Panc1 (cell line): ENCODE data around the gene SEPTIN1. TPM values are rescaled to one million over a fixed set of nuclear protein-coding genes. Genes with fewer than 3 reads are reported as not detected.
A peak's percentile ranks its signal among the peaks of the same experiment; 100 is the strongest.

Experiments
- ATAC-seq: fragments of 200-7000 bp; cut with Tn5 transposase; 2 replicates; pipeline ENCODE4 v1.9.1; 2020; ENCODE audit warnings: mild to moderate bottlenecking, moderate library complexity
- BruUV-seq: library from RNA; stranded (reverse); fragments of 400-500 nt; replicated peaks from 2 replicates; lab custom pipeline; 2021; lab: Mats Ljungman, UMichigan
- CTCF ChIA-PET: fragments of 300-600 bp; sonication (Branson Sonifier 250); formaldehyde crosslinking; loops from one replicate; lab custom pipeline; 2022; ENCODE audit warnings: antibody characterized with exemption; lab: Charles Lee
- POLR2A ChIA-PET: fragments of 300-600 bp; sonication (Branson Sonifier 250); formaldehyde crosslinking; loops from one replicate; lab custom pipeline; 2022; ENCODE audit warnings: antibody characterized with exemption; lab: Charles Lee
- DNase-seq: peaks from one replicate; pipeline ENCODE4 v3.0.0-alpha.2; 2010; ENCODE audit warnings: low read depth, low spot score
- H3K27ac ChIP-seq: 2 replicates; pipeline ENCODE4 v1.5.1; 2011; ENCODE audit warnings: mild to moderate bottlenecking, low read length, inconsistent platforms
- H3K27me3 ChIP-seq: fragments of 200-500 bp; sonication (Bioruptor generic); 2 replicates; pipeline ENCODE4 v1.6.0; 2014; ENCODE audit warnings: low read length, inconsistent platforms; ENCODE audit not compliant: control insufficient read depth, insufficient read depth
- H3K36me3 ChIP-seq: fragments of 200-500 bp; sonication (Bioruptor generic); 2 replicates; pipeline ENCODE4 v1.5.1; 2014; ENCODE audit warnings: inconsistent platforms, mild to moderate bottlenecking, low read length, moderate library complexity; ENCODE audit not compliant: control insufficient read depth, insufficient read depth
- H3K4me1 ChIP-seq: 2 replicates; pipeline ENCODE4 v1.5.1; 2011; ENCODE audit warnings: inconsistent platforms, mild to moderate bottlenecking, low read length, moderate library complexity; ENCODE audit not compliant: control insufficient read depth, insufficient read depth
- H3K4me3 ChIP-seq, 2 experiments: 2 replicates each; pipeline ENCODE4 v1.5.1; 2011 to 2012; ENCODE audit warnings: low read depth in 2 of 2, low read length in 2 of 2, mild to moderate bottlenecking in 2 of 2, inconsistent platforms in 1 of 2, moderate library complexity in 1 of 2
- H3K9me3 ChIP-seq: fragments of 200-500 bp; sonication (Bioruptor generic); 2 replicates; pipeline ENCODE4 v1.5.1; 2014; ENCODE audit warnings: low read depth, mild to moderate bottlenecking, inconsistent platforms, low read length, moderate library complexity; ENCODE audit not compliant: control insufficient read depth, insufficient read depth
- CTCF ChIP-seq: fragments of 450-650 bp; IDR thresholded peaks from 2 replicates; pipeline ENCODE4 v1.5.1; 2017; ENCODE audit warnings: mild to moderate bottlenecking
- POLR2AphosphoS5 ChIP-seq: IDR thresholded peaks from 2 replicates; pipeline ENCODE4 v1.6.1; 2012; ENCODE audit warnings: mild to moderate bottlenecking, low read depth, low read length, moderate library complexity
- REST ChIP-seq, 2 experiments: IDR thresholded peaks; 2 replicates each; pipeline ENCODE4 v1.6.1; 2011 to 2012; ENCODE audit warnings: low read depth in 2 of 2, control low read depth in 1 of 2, low read length in 1 of 2, mild to moderate bottlenecking in 1 of 2, moderate library complexity in 1 of 2; ENCODE audit not compliant: insufficient read depth in 1 of 2
- SIN3A ChIP-seq: IDR thresholded peaks from 2 replicates; pipeline ENCODE4 v1.6.1; 2012; ENCODE audit warnings: low read depth, mild to moderate bottlenecking, low read length, moderate library complexity, borderline replicate concordance; ENCODE audit not compliant: insufficient read depth
- TCF7L2 ChIP-seq: IDR thresholded peaks from 2 replicates; pipeline ENCODE4 v1.6.1; 2011; ENCODE audit warnings: mild to moderate bottlenecking, low read depth, low read length, inconsistent platforms
- in situ Hi-C: cut with HindIII; loops from 2 replicates; pipeline ENCODE4 v1.10.0; 2016; ENCODE audit warnings: low sequenced_read_pairs, low pct_unique_long_range_greater_than_20kb
- intact Hi-C: fragments of 100-400 bp; cut with micrococcal nuclease; formaldehyde crosslinking; loops from one replicate; pipeline ENCODE4 v1.10.0; 2022; ENCODE audit not compliant: unreplicated experiment
- total RNA-seq: library from RNA; stranded (reverse); gene quantifications from one replicate; pipeline ENCODE4 v1.2.1, GENCODE V29; 2021; ENCODE audit not compliant: unreplicated experiment

SEPTIN1 gene
- total RNA-seq, 1 experiment from 2014 or later = 1.7 TPM

- Histone ChIP-seq H3K36me3 (no peaks in the 10 kb centered on the region), H3K27me3 (no peaks in the 10 kb centered on the region), H3K4me1 (peaks cover 14% of the 10 kb centered on the region), H3K9me3 (no peaks in the 10 kb centered on the region), H3K27ac (peak within 1 kb of the TSS; percentile 93), H3K4me3 (peak within 1 kb of the TSS; percentile 85)
- POLR2A ChIA-PET = interaction anchor here (0.6 kb wide), 2 partner anchors 234 to 506 kb away, joined by 3 to 4 read pairs; no protein-coding TSS in a partner anchor
- no peak for TF ChIP-seq TCF7L2
- TF ChIP-seq SIN3A = 0 out of 2 replicates have a peak, but pooled peaks have one; percentile 71
- peak; percentile 82; the same call in 1 of the 2 replicates for TF ChIP-seq CTCF
- ATAC-seq (peak; percentile 90), DNase-seq (no peak)
- intact Hi-C loops = no loop called here
- in situ Hi-C loops = no loop called here
- CTCF ChIA-PET = interaction anchor here (0.6 to 1.6 kb wide), 5 partner anchors 14 to 276 kb away, joined by 3 to 9 read pairs (median 3); partner anchors contain the start of gene DCTPP1
- BruUV-seq = no TSS peak
Observed at GRCh38 chr16:30395155-30395991, 13.0 kb upstream of the SEPTIN1 start, which contains the start of gene ZNF48. Gene ZNF48 (plus strand): TSS chr16:30395420. CDS start chr16:30395795, 375 bp downstream.

- Histone ChIP-seq H3K27me3 (no peaks in the 10 kb centered on the region), H3K9me3 (no peaks in the 10 kb centered on the region), H3K27ac (peak overlapping the region; percentile 84), H3K36me3 (no peaks in the 10 kb centered on the region), H3K4me3 (peak overlapping the region; percentile 85), H3K4me1 (peaks cover 10% of the 10 kb centered on the region)
- intact Hi-C loops = no loop called here
- ATAC-seq (peak; percentile 13), DNase-seq (no peak)
- ChIA-PET CTCF (interaction anchor here (1.6 kb wide), 1 partner anchor 23 kb away, joined by 3 read pairs; no protein-coding TSS in a partner anchor), POLR2A (interaction anchor here (0.6 kb wide), 1 partner anchor 507 kb away, joined by 3 read pairs; no protein-coding TSS in a partner anchor)
- no TSS peak for BruUV-seq
- TF ChIP-seq REST (IDR thresholded peaks at IDR 0.05; ENCODE audit: insufficient read depth in 1 of 2, low read depth in 2 of 2, low read length in 1 of 2) (no peak), POLR2AphosphoS5 (no peak), SIN3A (no peak), CTCF (no peak)
- in situ Hi-C loops = no loop called here
Observed at GRCh38 chr16:30394592-30395154, 12.3 kb upstream of the SEPTIN1 start.
